Left lung (tissue), 10 donors: Measurements from ENCODE around the gene OR4D2. TPM values are rescaled to one million over a fixed set of nuclear protein-coding genes. Genes with fewer than 3 reads are reported as not detected.

Source experiments
- ATAC-seq: fragments of 200-7000 bp; cut with Tn5 transposase; one replicate; pipeline ENCODE4 v1.9.1; 2020; ENCODE audit warnings: moderate library complexity
- DNase-seq, 4 donors: peaks; one replicate each; pipeline ENCODE4 v3.0.0-alpha.2; 2013 to 2020
- H3K27ac ChIP-seq, 2 donors: fragments of 200-600 bp; sonication (generic) in 1 of 2; one replicate each; pipeline versions ENCODE4 v1.5.0 to v1.8.0; 2020 to 2021
- H3K27me3 ChIP-seq, 2 donors: fragments of 200-600 bp; sonication (generic) in 1 of 2; one replicate each; pipeline versions ENCODE4 v1.5.0 to v1.8.0; 2020 to 2021
- H3K36me3 ChIP-seq, 2 donors: fragments of 200-600 bp; sonication (generic) in 1 of 2; one replicate each; pipeline versions ENCODE4 v1.5.0 to v1.8.0; 2020 to 2021
- H3K4me1 ChIP-seq, 2 donors: fragments of 200-600 bp; one replicate each; pipeline ENCODE4 v1.8.0; 2021
- H3K4me3 ChIP-seq, 2 donors: fragments of 200-600 bp; sonication (generic) in 1 of 2; one replicate each; pipeline versions ENCODE4 v1.5.0 to v1.8.0; 2020 to 2021; ENCODE audit warnings: mild to moderate bottlenecking in 1 of 2
- H3K9me3 ChIP-seq, 2 donors: fragments of 200-600 bp; sonication (generic) in 1 of 2; one replicate each; pipeline versions ENCODE4 v1.5.0 to v1.8.0; 2020 to 2021
- intact Hi-C, 2 donors: fragments of 100-400 bp; cut with DNase I; formaldehyde crosslinking; loops; one replicate each; pipeline versions ENCODE4 v1.11.2 to v1.14.2; 2022
- polyA plus RNA-seq, 6 donors: library from polyadenylated mRNA; unstranded; fragments of 120-200 nt; gene quantifications; one replicate each; pipeline ENCODE4 v1.2.1, GENCODE V29; 2013; ENCODE audit not compliant: insufficient read length in 6 of 6
- total RNA-seq, 2 donors: library from RNA; stranded (reverse); fragmentation: NEBNext Ultra II Directional; extraction: Animal tissue kit (Norgen Biotek cat#: 25700); gene quantifications; one replicate each; pipeline ENCODE4 v1.2.1, GENCODE V29; 2021
- TF ChIP-seq, protein P1 (sequence below), 2 donors: fragments of 200-600 bp; sonication (generic) in 1 of 2; IDR thresholded peaks; one replicate each; pipeline versions ENCODE4 v1.5.0 to v1.8.0; 2021; ENCODE audit warnings: antibody characterized with exemption in 2 of 2
- donor health status: DM: no; HTN: yes; CAD: no.
- donor health status: DM: no; HTN: no; CAD: no.

OR4D2 gene
- total and polyA plus RNA-seq, 8 donors: not detected

DNA sequence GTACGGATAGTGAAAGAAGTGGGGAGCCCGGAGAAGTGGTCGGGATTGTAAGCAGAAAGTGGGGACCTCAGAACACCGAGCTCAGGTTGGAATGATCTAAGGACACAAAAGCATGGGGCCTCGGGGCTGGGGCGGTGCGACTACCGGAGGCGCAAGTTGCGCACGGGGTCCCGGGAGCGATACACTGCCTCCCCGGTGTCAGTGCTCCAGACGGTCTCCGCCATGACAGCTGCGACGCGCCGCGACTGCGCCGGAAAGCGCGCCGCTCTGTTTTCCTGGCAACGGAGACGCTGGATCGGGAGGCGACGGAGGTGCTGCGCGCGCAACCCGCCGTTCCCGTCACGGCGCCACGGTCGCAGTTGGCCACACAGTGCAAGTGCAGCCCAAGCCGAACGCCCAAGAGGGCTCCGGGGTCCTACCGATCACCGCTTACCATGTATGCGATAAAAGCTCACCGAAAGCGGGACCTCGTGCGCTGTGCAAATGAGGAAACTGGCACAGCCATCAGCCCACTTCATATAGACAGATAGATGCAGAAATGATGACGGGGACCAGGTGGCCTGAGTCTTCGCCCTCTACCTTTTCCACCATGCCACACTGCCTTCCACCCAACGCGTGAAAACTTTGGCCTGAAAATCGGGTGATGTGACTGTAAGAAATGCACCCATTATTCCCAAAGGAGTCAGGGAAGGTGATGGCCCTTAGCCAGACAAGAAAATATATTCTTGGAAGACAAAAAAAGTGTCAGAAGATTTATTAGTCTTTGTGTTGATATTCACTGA, 52.4 kb downstream of the OR4D2 start, which contains the start of gene MKS1:
TSS of gene MKS1 (minus strand) at position 249 of the 782 bp plus-strand sequence. CDS start at position 224, 25 bp downstream.
- peak; percentile 99 for ATAC-seq
- Histone ChIP-seq H3K4me1 (peaks cover 0 to 7% of the 10 kb centered on the region in 2 donors), H3K4me3 (peak within 1 kb of the TSS; percentile 57 to 62), H3K9me3 (no peaks in the 10 kb centered on the region), H3K36me3 (peaks cover 0 to 3% of the 10 kb centered on the region in 2 donors), H3K27ac (peak within 1 kb of the TSS; percentile 66 to 81), H3K27me3 (no peaks in the 10 kb centered on the region)
- intact Hi-C loops: no loop called here
- peak; percentile 90 to 98 (median 95) for DNase-seq
- TF ChIP-seq, protein P1, sequence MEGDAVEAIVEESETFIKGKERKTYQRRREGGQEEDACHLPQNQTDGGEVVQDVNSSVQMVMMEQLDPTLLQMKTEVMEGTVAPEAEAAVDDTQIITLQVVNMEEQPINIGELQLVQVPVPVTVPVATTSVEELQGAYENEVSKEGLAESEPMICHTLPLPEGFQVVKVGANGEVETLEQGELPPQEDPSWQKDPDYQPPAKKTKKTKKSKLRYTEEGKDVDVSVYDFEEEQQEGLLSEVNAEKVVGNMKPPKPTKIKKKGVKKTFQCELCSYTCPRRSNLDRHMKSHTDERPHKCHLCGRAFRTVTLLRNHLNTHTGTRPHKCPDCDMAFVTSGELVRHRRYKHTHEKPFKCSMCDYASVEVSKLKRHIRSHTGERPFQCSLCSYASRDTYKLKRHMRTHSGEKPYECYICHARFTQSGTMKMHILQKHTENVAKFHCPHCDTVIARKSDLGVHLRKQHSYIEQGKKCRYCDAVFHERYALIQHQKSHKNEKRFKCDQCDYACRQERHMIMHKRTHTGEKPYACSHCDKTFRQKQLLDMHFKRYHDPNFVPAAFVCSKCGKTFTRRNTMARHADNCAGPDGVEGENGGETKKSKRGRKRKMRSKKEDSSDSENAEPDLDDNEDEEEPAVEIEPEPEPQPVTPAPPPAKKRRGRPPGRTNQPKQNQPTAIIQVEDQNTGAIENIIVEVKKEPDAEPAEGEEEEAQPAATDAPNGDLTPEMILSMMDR (IDR thresholded peaks at IDR 0.05): peak; percentile 51 to 86

DNA sequence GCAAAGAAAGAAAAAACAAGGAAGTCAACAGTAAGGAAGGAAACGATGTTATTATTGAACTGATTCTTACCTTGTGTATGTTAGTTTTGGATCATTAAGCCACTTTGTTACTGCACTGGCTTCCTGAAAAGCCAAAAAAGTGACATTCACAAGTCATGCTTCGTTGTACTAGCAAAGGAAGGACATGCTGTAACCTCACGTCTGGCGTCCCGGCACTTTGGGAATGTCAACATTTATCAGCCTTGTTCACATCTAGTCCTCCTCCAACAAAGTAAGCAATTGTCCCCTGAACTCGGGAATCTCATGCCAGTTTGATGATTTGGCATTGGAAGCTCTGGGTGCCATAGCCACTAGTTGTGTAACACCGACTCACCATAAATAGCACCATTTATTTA, 53.0 kb downstream of the OR4D2 start:
- DNase-seq: no peak
- peak overlapping the region; percentile 57 to 62 for H3K4me3 ChIP-seq
- intact Hi-C loops: no loop called here

More for the DNA sequence above, 53.0 kb downstream of the OR4D2 start:
- peak; percentile 16 for ATAC-seq
- H3K9me3 ChIP-seq: no peaks in the 10 kb centered on the region
- H3K4me1 ChIP-seq: peaks cover 0 to 7% of the 10 kb centered on the region in 2 donors
- H3K27me3 ChIP-seq: no peaks in the 10 kb centered on the region
- H3K27ac ChIP-seq: peak overlapping the region; percentile 66 to 81
- TF ChIP-seq, protein P1 (IDR thresholded peaks at IDR 0.05): no peak
- H3K36me3 ChIP-seq: no peaks in the 10 kb centered on the region

Other genes with a start within 250 kb of the OR4D2 start
- 10 to 100 TPM; 44.1 to 47.3 TPM for gene CUEDC1, start 211.6 kb upstream of the OR4D2 start, total RNA-seq
- gene CUEDC1, start 211.6 kb upstream of the OR4D2 start, polyA plus RNA-seq: 10 to 100 TPM; 38.2 to 47.7 (median 41.1) TPM
- 10 to 100 TPM; 62.7 to 62.9 TPM for gene VEZF1, start 178.7 kb upstream of the OR4D2 start, total RNA-seq
- gene VEZF1, start 178.7 kb upstream of the OR4D2 start, polyA plus RNA-seq: 100 to 1,000 TPM in 3 of 6 donors, 10 to 100 TPM in 3; 90.7 to 106 (median 100) TPM
- 100 to 1,000 TPM; 137 to 200 TPM for gene SRSF1, start 159.7 kb upstream of the OR4D2 start, total RNA-seq
- gene SRSF1, start 159.7 kb upstream of the OR4D2 start, polyA plus RNA-seq: 100 to 1,000 TPM; 305 to 393 (median 368) TPM
- 10 to 100 TPM; 36.3 to 38.2 TPM for gene DYNLL2, start 83.6 kb upstream of the OR4D2 start, total RNA-seq
- 10 to 100 TPM; 52.8 to 70.8 (median 61.4) TPM for gene DYNLL2, start 83.6 kb upstream of the OR4D2 start, polyA plus RNA-seq
- gene OR4D1, start 18.6 kb upstream of the OR4D2 start, total RNA-seq: not detected
- gene OR4D1, start 18.6 kb upstream of the OR4D2 start, polyA plus RNA-seq: under 1 TPM in 3 of 6 donors, not detected in 3; 0.03 to 0.06 (median 0.04) TPM
- gene EPX, start 25.7 kb downstream of the OR4D2 start, total RNA-seq: not detected
- gene EPX, start 25.7 kb downstream of the OR4D2 start, polyA plus RNA-seq: 1 to 10 TPM in 2 of 6 donors, under 1 TPM in 4; 0.63 to 1.2 (median 0.90) TPM
- gene MKS1, start 52.3 kb downstream of the OR4D2 start, total RNA-seq: 10 to 100 TPM; 16.4 to 19.4 TPM
- gene MKS1, start 52.3 kb downstream of the OR4D2 start, polyA plus RNA-seq: 10 to 100 TPM; 35.5 to 46.8 (median 38.9) TPM
- under 1 TPM in 1 of 2 donors, not detected in 1; 0.24 TPM for gene LPO, start 71.6 kb downstream of the OR4D2 start, total RNA-seq
- gene LPO, start 71.6 kb downstream of the OR4D2 start, polyA plus RNA-seq: under 1 TPM; 0.10 to 0.21 (median 0.14) TPM
- 1 to 10 TPM; 1.0 to 1.5 TPM for gene MPO, start 114.0 kb downstream of the OR4D2 start, total RNA-seq
- 10 to 100 TPM in 5 of 6 donors, 1 to 10 TPM in 1; 6.6 to 15.3 (median 11.4) TPM for gene MPO, start 114.0 kb downstream of the OR4D2 start, polyA plus RNA-seq
- gene TSPOAP1, start 161.8 kb downstream of the OR4D2 start, total RNA-seq: 10 to 100 TPM in 1 of 2 donors, 1 to 10 TPM in 1; 7.9 to 10.2 TPM
- gene TSPOAP1, start 161.8 kb downstream of the OR4D2 start, polyA plus RNA-seq: 10 to 100 TPM; 48.1 to 65.0 (median 58.4) TPM
- gene SUPT4H1, start 185.2 kb downstream of the OR4D2 start, total RNA-seq: 10 to 100 TPM; 68.4 to 69.0 TPM
- 100 to 1,000 TPM; 117 to 139 (median 124) TPM for gene SUPT4H1, start 185.2 kb downstream of the OR4D2 start, polyA plus RNA-seq